Esophagus muscularis mucosa (tissue), 4 donors: Measurements from ENCODE around the gene AZU1. TPM values are rescaled to one million over a fixed set of nuclear protein-coding genes. Genes with fewer than 3 reads are reported as not detected.

Experiments
- DNase-seq: peaks from one replicate; pipeline ENCODE4 v3.0.0-alpha.2; 2017; ENCODE audit errors: extremely low spot score
- H3K27ac ChIP-seq, 4 donors: fragments of 200-600 bp; sonication (generic); replicated peaks in 1 of 4; 1 replicate in 3 of 4; 2 replicates in 1 of 4; pipeline ENCODE4 v1.5.1; 2016 to 2019; ENCODE audit warnings: mild to moderate bottlenecking in 1 of 4
- H3K27me3 ChIP-seq, 4 donors: fragments of 200-600 bp; sonication (generic); one replicate each; pipeline versions ENCODE4 v1.5.1 to v1.6.0; 2016 to 2019
- H3K36me3 ChIP-seq, 4 donors: fragments of 200-600 bp; sonication (generic); one replicate each; pipeline ENCODE4 v1.5.1; 2016 to 2019
- H3K4me1 ChIP-seq, 4 donors: fragments of 200-600 bp; sonication (generic); one replicate each; pipeline ENCODE4 v1.5.1; 2016 to 2019
- H3K4me3 ChIP-seq, 4 donors: fragments of 200-600 bp; sonication (generic); 1 replicate in 2 of 4; 2 replicates in 2 of 4; pipeline ENCODE4 v1.5.1; 2016 to 2019; ENCODE audit warnings: mild to moderate bottlenecking in 4 of 4, moderate library complexity in 1 of 4
- H3K9me3 ChIP-seq, 4 donors: fragments of 200-600 bp; sonication (generic); 1 replicate in 3 of 4; 2 replicates in 1 of 4; pipeline ENCODE4 v1.5.1; 2016 to 2019
- CTCF ChIP-seq, 3 experiments: fragments of 200-600 bp in 2 of 3; fragments of 450-650 bp in 1 of 3; sonication (generic) in 2 of 3; IDR thresholded peaks; one replicate each; pipeline ENCODE4 v1.5.1; 2017 to 2019; ENCODE audit warnings: antibody characterized with exemption in 3 of 3, mild to moderate bottlenecking in 2 of 3, moderate library complexity in 1 of 3
- EP300 ChIP-seq: sonication (generic); formaldehyde crosslinking; IDR thresholded peaks from one replicate; pipeline ENCODE4 v1.6.1; 2017; ENCODE audit warnings: antibody characterized with exemption
- POLR2A ChIP-seq: fragments of 450-650 bp; IDR thresholded peaks from one replicate; pipeline ENCODE4 v1.6.1; 2017; ENCODE audit warnings: antibody characterized with exemption, moderate library complexity, mild to moderate bottlenecking, low read depth
- POLR2AphosphoS5 ChIP-seq, 2 donors: sonication (generic); formaldehyde crosslinking; IDR thresholded peaks; one replicate each; pipeline ENCODE4 v1.6.1; 2017; ENCODE audit warnings: antibody characterized with exemption in 2 of 2
- whole genome bisulfite sequencing: methylation state at CpG from one replicate; pipeline ENCODE4 v1.1.5; 2018; 5-methylcytosine and 5-hydroxymethylcytosine counted together
- intact Hi-C: fragments of 100-400 bp; cut with DNase I; formaldehyde crosslinking; loops from one replicate; pipeline ENCODE4 v1.15.1; 2023
- total RNA-seq, 4 donors: library from RNA; depleted of rRNA; stranded (reverse); fragments of >200 nt; gene quantifications; one replicate each; pipeline versions ENCODE4 v1.1.0 to v1.2.1, GENCODE V29; 2016

AZU1 gene
- total RNA-seq, 4 donors from 2014 or later: 0.40 to 1.3 TPM; not detected in 2

- 74% methylated on average over 4 of the region's 39 CpGs for WGBS
- Histone ChIP-seq H3K9me3 (no peaks in the 10 kb centered on the region), H3K36me3 (peaks cover 0 to 28% (median 12%) of the 10 kb centered on the region in 4 donors), H3K4me3 (peak overlapping the region; percentile 65 to 98 (median 96)), H3K27ac (peak overlapping the region; percentile 68 to 98 (median 82)), H3K27me3 (no peaks in the 10 kb centered on the region), H3K4me1 (peaks cover 47 to 63% (median 54%) of the 10 kb centered on the region in 4 donors)
- TF ChIP-seq POLR2A (no peak), EP300 (no peak), CTCF (IDR thresholded peaks at IDR 0.05) (no peak), POLR2AphosphoS5 (IDR thresholded peaks at IDR 0.05) (no peak)
- DNase-seq: no peak
- intact Hi-C loops: no loop called here
Measured at GRCh38 chr19:795691-796581, 31.7 kb upstream of the AZU1 start.

GRCh38 chr19:796692-797527 lies 30.7 kb upstream of the AZU1 start, which contains the start of gene PTBP1:
Gene PTBP1, plus strand, starts transcription at chr19:797452. Its CDS starts 46 bp downstream, at chr19:797498.
- TF ChIP-seq EP300 (no peak), CTCF (IDR thresholded peaks at IDR 0.05) (peak in 1 of 3 experiments; percentile 19), POLR2AphosphoS5 (IDR thresholded peaks at IDR 0.05) (peak; percentile 86 to 97), POLR2A (peak; percentile 54)
- under 1% methylated on average over 19 of the region's 83 CpGs for WGBS
- Histone ChIP-seq H3K27me3 (no peaks in the 10 kb centered on the region), H3K9me3 (no peaks in the 10 kb centered on the region), H3K4me1 (peaks cover 52 to 63% (median 60%) of the 10 kb centered on the region in 4 donors), H3K4me3 (peak within 1 kb of the TSS; percentile 90 to 98 (median 96)), H3K36me3 (peaks cover 0 to 33% (median 16%) of the 10 kb centered on the region in 4 donors), H3K27ac (peak within 1 kb of the TSS; percentile 95 to 100 (median 99))
- peak; percentile 100 for DNase-seq
- intact Hi-C loops: no loop called here

DNA sequence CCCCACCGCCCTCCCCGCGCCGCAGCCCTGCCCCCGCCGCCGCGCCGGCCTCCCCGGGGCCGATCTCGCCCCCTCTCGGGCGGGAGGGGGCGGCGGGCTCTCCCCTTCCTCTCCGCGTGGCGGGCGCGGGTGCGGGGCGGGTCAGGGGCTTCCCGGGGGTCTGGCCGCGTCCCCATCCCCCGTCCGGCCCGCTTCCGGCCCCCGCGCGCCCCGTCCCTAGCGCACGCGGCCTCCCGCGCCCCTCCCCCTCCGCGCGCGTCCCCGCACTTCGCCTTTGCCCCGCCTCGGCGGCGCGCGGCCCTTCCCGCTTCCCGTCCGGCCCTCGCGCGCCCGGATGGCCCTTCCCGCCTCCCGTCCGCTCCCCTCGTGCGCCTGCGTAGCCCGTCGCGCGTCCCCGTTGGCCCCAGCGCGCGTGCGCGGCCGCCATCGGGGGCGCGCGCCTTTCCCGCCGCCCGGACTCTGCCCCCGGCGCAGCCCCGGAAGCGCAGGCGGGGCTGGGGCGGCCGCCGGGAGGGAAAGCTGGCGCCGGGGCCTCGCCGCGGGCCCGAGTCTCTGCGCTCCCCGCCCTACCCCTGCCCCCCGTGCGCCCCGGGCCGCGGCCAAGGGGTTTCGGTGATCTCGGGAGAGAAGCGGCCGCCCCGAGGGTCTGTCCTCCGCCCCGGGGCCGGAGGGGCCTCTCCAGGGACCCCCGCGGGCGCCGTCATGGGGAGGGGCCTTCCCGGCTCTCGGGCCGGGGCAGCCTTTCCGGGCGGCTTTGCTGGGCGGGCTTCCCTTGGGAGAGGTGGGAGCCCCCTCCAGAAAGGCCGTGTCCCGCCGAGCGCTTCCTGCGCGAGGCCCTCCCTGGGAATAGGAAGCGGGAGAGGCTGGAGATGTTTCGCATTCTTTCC lies 29.9 kb upstream of the AZU1 start:
- TF ChIP-seq POLR2A (no peak), POLR2AphosphoS5 (IDR thresholded peaks at IDR 0.05) (peak in 1 of 2 donors; percentile 67), EP300 (no peak), CTCF (IDR thresholded peaks at IDR 0.05) (peak in 1 of 3 experiments; percentile 45)
- peaks cover 53 to 63% (median 62%) of the 10 kb centered on the region in 4 donors for H3K4me1 ChIP-seq
- 0% methylated on average over 15 of the region's 129 CpGs for WGBS
- H3K27ac ChIP-seq: peak overlapping the region; percentile 95 to 100 (median 99)
- H3K4me3 ChIP-seq: peak overlapping the region; percentile 90 to 98 (median 96)
- intact Hi-C loops: no loop called here
- no peaks in the 10 kb centered on the region for H3K9me3 ChIP-seq
- DNase-seq: no peak
- peaks cover 0 to 33% (median 16%) of the 10 kb centered on the region in 4 donors for H3K36me3 ChIP-seq
- no peaks in the 10 kb centered on the region for H3K27me3 ChIP-seq
